Caco-2 (cell line): ENCODE measurements around the gene FYTTD1. TPM values are rescaled to one million over a fixed set of nuclear protein-coding genes. Genes with fewer than 3 reads are reported as not detected.
"Not testable (repeated sequence)": the region's sequence is repeated elsewhere in the genome, so short reads cannot be mapped to it uniquely, and the experiment has no call there.

Experiments
- BruUV-seq: library from RNA; stranded (reverse); fragments of 400-500 nt; replicated peaks from 2 replicates; lab custom pipeline; 2021; lab: Mats Ljungman, UMichigan
- CTCF ChIA-PET: fragments of 300-600 bp; sonication (Branson Sonifier 250); formaldehyde crosslinking; loops from one replicate; lab custom pipeline; 2022; ENCODE audit warnings: antibody characterized with exemption; lab: Charles Lee
- POLR2A ChIA-PET: fragments of 300-600 bp; sonication (Branson Sonifier 250); formaldehyde crosslinking; loops from one replicate; lab custom pipeline; 2022; ENCODE audit warnings: antibody characterized with exemption; lab: Charles Lee
- DNase-seq, 2 experiments: peaks; one replicate each; pipeline versions ENCODE4 v3.0.0 to v3.0.0-alpha.2; 2020 to 2022
- H3K27me3 ChIP-seq: replicated peaks from 2 replicates; pipeline ENCODE4 v1.6.0; 2011; ENCODE audit warnings: low read length; ENCODE audit not compliant: control insufficient read depth, insufficient read depth
- H3K36me3 ChIP-seq: 2 replicates; pipeline ENCODE4 v1.5.1; 2011; ENCODE audit warnings: low read length; ENCODE audit not compliant: control insufficient read depth, insufficient read depth
- H3K4me1 ChIP-seq: fragments of 250-450 bp; sonication (Bioruptor Pico); 2 replicates; pipeline ENCODE4 v1.5.1; 2020; ENCODE audit warnings: mild to moderate bottlenecking
- H3K4me3 ChIP-seq: 2 replicates; pipeline ENCODE4 v1.5.1; 2011; ENCODE audit warnings: low read depth, mild to moderate bottlenecking, control low read depth, low read length
- H3K9me3 ChIP-seq: fragments of 250-450 bp; sonication (Bioruptor Pico); 2 replicates; pipeline ENCODE4 v1.5.1; 2020; ENCODE audit warnings: mild to moderate bottlenecking, moderate library complexity
- H3K27ac Mint-ChIP-seq: one replicate; pipeline ENCODE4 v1.8.0; 2022; ENCODE audit warnings: mixed read lengths; ENCODE audit not compliant: unreplicated experiment
- H3K27me3 Mint-ChIP-seq: one replicate; pipeline ENCODE4 v1.8.0; 2022; ENCODE audit warnings: mixed read lengths; ENCODE audit not compliant: insufficient read depth, unreplicated experiment
- H3K36me3 Mint-ChIP-seq: one replicate; pipeline ENCODE4 v1.8.0; 2022; ENCODE audit warnings: mild to moderate bottlenecking, mixed read lengths; ENCODE audit not compliant: insufficient read depth, unreplicated experiment
- H3K4me1 Mint-ChIP-seq: one replicate; pipeline ENCODE4 v1.8.0; 2022; ENCODE audit warnings: low read depth, mixed read lengths; ENCODE audit not compliant: unreplicated experiment
- H3K4me3 Mint-ChIP-seq: one replicate; pipeline ENCODE4 v1.8.0; 2022; ENCODE audit warnings: mild to moderate bottlenecking, moderate library complexity, mixed read lengths; ENCODE audit not compliant: unreplicated experiment
- H3K9me3 Mint-ChIP-seq: one replicate; pipeline ENCODE4 v1.8.0; 2022; ENCODE audit warnings: mixed read lengths; ENCODE audit not compliant: unreplicated experiment
- intact Hi-C: fragments of 100-400 bp; cut with micrococcal nuclease; formaldehyde crosslinking; loops from one replicate; pipeline ENCODE4 v1.10.0; 2022; ENCODE audit not compliant: unreplicated experiment
- total RNA-seq: library from RNA; stranded (reverse); gene quantifications from 2 replicates; pipeline ENCODE4 v1.2.3, GENCODE V29; 2022
- TF ChIP-seq, protein P1 (sequence below), 2 experiments: fragments of 200-600 bp in 1 of 2; IDR thresholded peaks; 1 replicate in 1 of 2; 2 replicates in 1 of 2; pipeline versions ENCODE4 v1.5.1 to v1.8.0; 2011 to 2022; ENCODE audit warnings: antibody characterized with exemption in 1 of 2, control low read depth in 1 of 2, inconsistent platforms in 1 of 2, low read depth in 1 of 2, low read length in 1 of 2, mild to moderate bottlenecking in 1 of 2, moderate library complexity in 1 of 2; ENCODE audit not compliant: insufficient read depth in 1 of 2, severe bottlenecking in 1 of 2, unreplicated experiment in 1 of 2

The FYTTD1 gene
- total RNA-seq, 1 experiment from 2014 or later, result 41.6 TPM

DNA sequence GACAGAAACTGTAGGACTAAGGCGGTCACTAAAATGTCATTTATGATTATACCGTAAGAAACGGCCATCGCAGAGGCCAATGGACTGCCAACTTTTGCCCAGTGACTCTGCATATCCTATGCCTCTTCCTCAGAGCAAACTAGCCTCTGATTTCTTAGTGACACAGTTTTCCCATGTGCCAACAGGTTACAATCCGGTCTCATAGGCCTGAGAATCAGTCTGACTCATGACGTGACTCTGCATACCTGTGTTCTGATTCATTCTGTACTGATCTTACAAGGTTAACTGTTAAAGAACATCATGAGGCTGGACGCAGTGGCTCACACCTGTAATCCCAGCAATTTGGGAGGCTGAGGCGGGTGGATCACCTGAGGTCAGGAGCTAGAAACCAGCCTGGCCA is 30.8 kb upstream of the FYTTD1 start:
- peaks cover 13% of the 10 kb centered on the region; the same call in 1 of the 2 replicates for H3K4me1 ChIP-seq
- TF ChIP-seq, protein P1, sequence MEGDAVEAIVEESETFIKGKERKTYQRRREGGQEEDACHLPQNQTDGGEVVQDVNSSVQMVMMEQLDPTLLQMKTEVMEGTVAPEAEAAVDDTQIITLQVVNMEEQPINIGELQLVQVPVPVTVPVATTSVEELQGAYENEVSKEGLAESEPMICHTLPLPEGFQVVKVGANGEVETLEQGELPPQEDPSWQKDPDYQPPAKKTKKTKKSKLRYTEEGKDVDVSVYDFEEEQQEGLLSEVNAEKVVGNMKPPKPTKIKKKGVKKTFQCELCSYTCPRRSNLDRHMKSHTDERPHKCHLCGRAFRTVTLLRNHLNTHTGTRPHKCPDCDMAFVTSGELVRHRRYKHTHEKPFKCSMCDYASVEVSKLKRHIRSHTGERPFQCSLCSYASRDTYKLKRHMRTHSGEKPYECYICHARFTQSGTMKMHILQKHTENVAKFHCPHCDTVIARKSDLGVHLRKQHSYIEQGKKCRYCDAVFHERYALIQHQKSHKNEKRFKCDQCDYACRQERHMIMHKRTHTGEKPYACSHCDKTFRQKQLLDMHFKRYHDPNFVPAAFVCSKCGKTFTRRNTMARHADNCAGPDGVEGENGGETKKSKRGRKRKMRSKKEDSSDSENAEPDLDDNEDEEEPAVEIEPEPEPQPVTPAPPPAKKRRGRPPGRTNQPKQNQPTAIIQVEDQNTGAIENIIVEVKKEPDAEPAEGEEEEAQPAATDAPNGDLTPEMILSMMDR (IDR thresholded peaks at IDR 0.05; ENCODE audit: insufficient read depth in 1 of 2, low read depth in 1 of 2, low read length in 1 of 2, severe bottlenecking in 1 of 2, unreplicated experiment in 1 of 2), result no peak
- Mint-ChIP-seq H3K36me3 (peaks cover 7% of the 10 kb centered on the region), H3K27me3 (no peaks in the 10 kb centered on the region), H3K4me1 (peaks cover 6% of the 10 kb centered on the region), H3K4me3 (peak overlapping the region; percentile 22), H3K27ac (peak overlapping the region; percentile 79), H3K9me3 (no peaks in the 10 kb centered on the region)
- peak; percentile 52 to 59 for DNase-seq
- POLR2A ChIA-PET, result no interaction called here
- CTCF ChIA-PET, result no interaction called here
- BruUV-seq, result no TSS peak
- no peaks in the 10 kb centered on the region for H3K27me3 ChIP-seq
- H3K36me3 ChIP-seq, result no peaks in the 10 kb centered on the region
- H3K4me3 ChIP-seq, result no peak overlapping the region
- H3K9me3 ChIP-seq, result peaks cover 8% of the 10 kb centered on the region
- intact Hi-C loops, result no loop called here

DNA sequence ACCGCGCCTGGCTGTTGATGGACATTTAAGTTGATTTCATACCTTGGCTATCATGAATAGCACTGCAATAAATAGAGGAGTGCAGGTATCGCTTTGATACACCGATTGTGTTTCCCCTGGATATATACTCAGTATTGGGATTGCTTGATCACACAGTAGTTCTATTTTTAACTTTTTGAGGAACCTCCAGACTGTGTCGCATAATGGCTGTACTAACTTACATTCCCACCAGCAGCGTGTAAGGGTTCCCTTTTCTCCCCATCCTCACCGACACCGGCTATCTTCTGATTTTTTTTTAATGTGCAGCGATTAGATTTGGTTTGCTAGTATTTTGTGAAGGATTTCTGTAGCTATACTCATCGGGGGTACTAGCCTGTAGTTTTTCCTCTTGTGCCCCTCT is 29.0 kb upstream of the FYTTD1 start:
- Mint-ChIP-seq H3K27me3 (no peaks in the 10 kb centered on the region), H3K27ac (no peak overlapping the region), H3K4me3 (no peak overlapping the region), H3K36me3 (peaks cover 7% of the 10 kb centered on the region), H3K4me1 (peaks cover 6% of the 10 kb centered on the region), H3K9me3 (no peaks in the 10 kb centered on the region)
- Histone ChIP-seq H3K4me3 (no peak overlapping the region), H3K27me3 (no peaks in the 10 kb centered on the region), H3K4me1 (peaks cover 13% of the 10 kb centered on the region; the same call in 1 of the 2 replicates), H3K36me3 (no peaks in the 10 kb centered on the region), H3K9me3 (peaks cover 11% of the 10 kb centered on the region)
- intact Hi-C loops, result no loop called here
- POLR2A ChIA-PET, result no interaction called here
- no TSS peak for BruUV-seq
- CTCF ChIA-PET, result no interaction called here
- DNase-seq, result no peak
- TF ChIP-seq, protein P1 (IDR thresholded peaks at IDR 0.05; ENCODE audit: insufficient read depth in 1 of 2, low read depth in 1 of 2, low read length in 1 of 2, severe bottlenecking in 1 of 2, unreplicated experiment in 1 of 2), result no peak

DNA sequence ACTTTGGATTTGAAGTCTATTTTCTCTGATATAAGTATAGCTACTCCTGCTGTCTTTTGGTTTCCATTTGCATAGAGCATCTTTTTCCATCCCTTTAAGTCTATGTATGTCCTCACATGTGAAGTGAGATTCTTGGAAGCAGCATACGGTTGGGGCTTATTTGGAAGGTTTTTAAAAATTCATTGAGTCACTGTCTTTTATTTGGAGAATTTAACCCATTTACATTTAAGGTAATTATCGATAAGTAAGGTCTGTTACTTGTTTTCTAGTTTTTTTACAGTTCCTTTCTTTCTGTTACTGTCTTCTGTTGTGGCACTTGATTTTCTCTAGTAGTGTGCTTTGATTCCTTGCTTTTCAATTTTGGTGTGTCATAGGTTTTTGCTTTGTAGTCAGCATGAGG is 26.9 kb upstream of the FYTTD1 start:
- CTCF ChIA-PET, result no interaction called here
- Mint-ChIP-seq H3K4me3 (no peak overlapping the region), H3K4me1 (peaks cover 6% of the 10 kb centered on the region), H3K36me3 (peaks cover 7% of the 10 kb centered on the region), H3K27ac (no peak overlapping the region), H3K27me3 (no peaks in the 10 kb centered on the region), H3K9me3 (no peaks in the 10 kb centered on the region)
- intact Hi-C loops, result no loop called here
- POLR2A ChIA-PET, result no interaction called here
- Histone ChIP-seq H3K9me3 (peaks cover 11% of the 10 kb centered on the region), H3K4me3 (no peak overlapping the region), H3K36me3 (no peaks in the 10 kb centered on the region), H3K27me3 (no peaks in the 10 kb centered on the region), H3K4me1 (peaks cover 11% of the 10 kb centered on the region; the same call in 1 of the 2 replicates)
- TF ChIP-seq, protein P1 (IDR thresholded peaks at IDR 0.05; ENCODE audit: insufficient read depth in 1 of 2, low read depth in 1 of 2, low read length in 1 of 2, severe bottlenecking in 1 of 2, unreplicated experiment in 1 of 2), result no peak
- DNase-seq, result no peak
- BruUV-seq, result no TSS peak

DNA sequence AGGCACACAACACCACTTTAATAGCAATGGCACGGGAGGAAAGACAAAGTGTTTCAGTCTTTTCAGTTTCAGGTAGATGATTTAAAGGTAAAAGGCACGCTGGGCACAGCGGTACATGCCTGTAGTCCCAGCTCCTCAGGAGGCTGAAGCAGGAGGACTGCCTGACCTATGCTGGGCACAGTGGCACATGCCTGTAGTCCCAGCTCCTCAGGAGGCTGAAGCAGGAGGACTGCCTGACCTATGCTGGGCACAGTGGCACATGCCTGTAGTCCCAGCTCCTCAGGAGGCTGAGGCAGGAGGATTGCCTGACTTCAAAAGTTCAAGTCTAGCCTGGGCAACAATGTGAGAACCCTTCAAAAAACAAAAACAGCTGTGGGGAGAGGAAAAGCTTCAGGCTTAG is 21.8 kb upstream of the FYTTD1 start:
- BruUV-seq, DNase-seq, H3K36me3 Mint-ChIP-seq, POLR2A ChIA-PET, H3K27me3 Mint-ChIP-seq, intact Hi-C loops, H3K36me3 ChIP-seq, CTCF ChIA-PET, H3K27ac Mint-ChIP-seq, H3K4me1 ChIP-seq, H3K9me3 ChIP-seq, H3K27me3 ChIP-seq, H3K9me3 Mint-ChIP-seq, H3K4me1 Mint-ChIP-seq, H3K4me3 Mint-ChIP-seq, H3K4me3 ChIP-seq: not testable (repeated sequence)
